Limb (tissue), 2 donors: ENCODE results near the gene SLCO4A1.

Experiments used
- DNase-seq, 2 donors: peaks; one replicate each; pipeline ENCODE4 v3.0.0-alpha.2; 2016; ENCODE audit errors: extremely low spot score in 2 of 2

SLCO4A1 gene

GRCh38 chr20:62637521-62638054 is 4.7 kb upstream of the SLCO4A1 start:
- DNase-seq = no peak

GRCh38 chr20:62638055-62638570 is 4.2 kb upstream of the SLCO4A1 start:
- no peak for DNase-seq

GRCh38 chr20:62638679-62639406 is 3.5 kb upstream of the SLCO4A1 start:
- DNase-seq = no peak

GRCh38 chr20:62639765-62640164 is 2.5 kb upstream of the SLCO4A1 start:
- DNase-seq = no peak

GRCh38 chr20:62640870-62641269 is 1.4 kb upstream of the SLCO4A1 start:
- DNase-seq = no peak

GRCh38 chr20:62641321-62642050 is 817 bp upstream of the SLCO4A1 start:
- DNase-seq = no peak

- no peak for DNase-seq
These were observed 590 bp downstream of the SLCO4A1 start for GRCh38 chr20:62642666-62643520.

- no peak for DNase-seq
These were observed 1.3 kb downstream of the SLCO4A1 start for GRCh38 chr20:62643521-62644043.

DNA sequence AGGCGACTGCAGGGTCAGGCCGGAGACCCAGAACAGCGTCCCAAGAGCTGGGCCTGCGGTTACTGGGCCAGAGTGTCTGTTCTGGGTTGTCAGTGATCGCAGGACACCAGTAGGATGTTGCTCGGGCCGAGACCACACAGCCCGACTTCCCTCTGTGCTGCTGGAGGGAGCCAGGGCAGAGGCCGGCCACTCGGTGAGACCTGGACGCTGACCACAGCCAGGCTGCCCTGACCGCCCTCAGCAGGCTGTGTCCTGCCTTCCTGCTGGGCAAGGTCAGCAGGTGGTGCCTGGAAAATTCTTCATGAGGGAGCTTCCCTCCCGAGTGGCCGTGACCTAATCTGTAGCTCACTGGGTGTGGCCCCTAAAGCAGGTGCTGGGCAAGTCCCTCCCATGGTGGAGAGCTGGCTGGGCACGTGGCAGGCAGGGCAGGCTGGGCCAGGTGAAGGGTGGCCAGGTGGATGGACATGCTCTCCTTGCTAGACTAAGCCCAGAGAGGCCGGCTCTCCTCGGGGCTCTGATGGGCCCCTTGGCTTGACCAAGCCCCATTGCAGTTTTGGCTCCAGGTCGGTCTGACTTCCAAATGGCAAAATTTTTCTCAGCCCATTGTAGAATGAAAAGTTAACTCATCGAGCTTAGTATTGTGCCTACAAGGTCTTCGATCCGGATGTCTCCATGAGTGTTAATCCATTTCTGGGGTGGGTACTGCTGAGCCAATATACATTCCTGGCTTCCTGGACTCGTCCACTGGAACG is 1.9 kb downstream of the SLCO4A1 start:
- DNase-seq = no peak

GRCh38 chr20:62644802-62645496 is 2.6 kb downstream of the SLCO4A1 start:
- no peak for DNase-seq

GRCh38 chr20:62645613-62646012 is 3.3 kb downstream of the SLCO4A1 start:
- DNase-seq = no peak

- no peak for DNase-seq
These were observed 4.7 kb downstream of the SLCO4A1 start for GRCh38 chr20:62646851-62647520.

GRCh38 chr20:62647521-62648317 is 5.4 kb downstream of the SLCO4A1 start:
- no peak for DNase-seq

DNA sequence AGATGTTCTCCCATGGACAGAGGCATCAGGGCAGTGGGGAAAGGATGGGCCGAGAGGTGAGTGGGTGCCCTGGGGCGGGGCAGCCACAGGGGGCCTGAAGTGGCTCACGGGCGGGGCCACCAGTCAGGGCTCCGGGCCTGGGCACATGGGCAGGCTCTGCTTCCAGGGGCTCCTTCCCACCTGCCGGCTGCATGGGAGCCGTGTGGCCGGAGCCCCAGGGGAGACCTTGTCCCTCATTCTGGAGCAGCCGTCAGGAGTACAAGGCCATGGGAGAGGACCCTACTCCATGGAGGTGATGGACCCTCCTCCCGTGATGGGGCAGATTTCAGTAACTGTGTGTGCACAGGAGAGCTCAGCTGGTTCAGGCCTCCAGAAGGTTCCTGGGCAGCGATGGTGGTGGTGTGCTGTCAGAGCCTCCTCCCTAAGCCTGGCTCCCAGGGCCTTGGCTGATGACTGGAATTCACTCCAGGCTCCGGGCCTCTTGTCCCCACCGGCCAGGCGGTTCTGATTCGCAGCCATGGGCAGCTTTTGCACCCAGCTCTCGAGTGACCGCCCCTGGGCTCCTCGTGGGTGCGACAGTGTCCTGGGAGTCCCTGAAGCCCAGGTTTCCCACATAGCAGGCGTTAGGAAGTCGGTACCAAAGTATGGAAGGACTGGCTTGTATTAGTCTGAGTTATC is 6.2 kb downstream of the SLCO4A1 start:
- no peak for DNase-seq

GRCh38 chr20:62649140-62649539 is 6.8 kb downstream of the SLCO4A1 start:
- no peak for DNase-seq

DNA sequence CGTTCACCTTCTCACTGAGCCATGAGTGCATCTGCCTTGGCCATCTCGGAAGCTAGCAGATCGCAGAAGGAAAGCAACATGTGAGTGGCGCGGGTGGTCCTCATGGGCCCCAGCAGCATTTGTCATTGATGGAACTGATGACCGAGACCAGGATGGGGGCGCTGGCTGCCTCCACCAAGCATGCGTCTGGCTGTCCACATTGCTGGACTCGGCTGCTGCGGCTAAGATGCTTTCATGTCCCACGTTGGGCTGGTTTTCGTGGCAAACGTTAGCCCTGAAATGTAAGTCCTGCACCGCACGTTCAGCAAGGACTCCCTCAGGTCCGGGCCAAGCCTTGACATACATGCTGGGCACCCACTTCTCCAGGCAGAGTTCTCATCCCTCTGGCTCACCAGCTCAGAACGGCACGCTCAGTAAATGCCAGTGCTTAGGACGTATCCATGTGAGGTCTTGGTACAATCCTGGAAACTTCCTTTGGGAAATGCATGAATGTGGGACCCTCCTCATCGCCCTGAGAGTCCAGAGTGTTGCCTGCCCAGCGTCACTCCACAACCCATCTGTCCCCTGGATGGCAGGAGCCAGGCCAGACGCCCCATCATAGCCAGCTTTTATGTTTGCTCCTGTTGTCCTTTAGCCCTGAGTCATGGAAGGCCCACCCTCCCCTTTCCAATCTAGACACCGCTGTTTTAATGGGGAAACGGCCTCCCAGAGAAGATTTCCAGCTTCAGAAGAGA is 8.4 kb downstream of the SLCO4A1 start:
- no peak for DNase-seq

DNA sequence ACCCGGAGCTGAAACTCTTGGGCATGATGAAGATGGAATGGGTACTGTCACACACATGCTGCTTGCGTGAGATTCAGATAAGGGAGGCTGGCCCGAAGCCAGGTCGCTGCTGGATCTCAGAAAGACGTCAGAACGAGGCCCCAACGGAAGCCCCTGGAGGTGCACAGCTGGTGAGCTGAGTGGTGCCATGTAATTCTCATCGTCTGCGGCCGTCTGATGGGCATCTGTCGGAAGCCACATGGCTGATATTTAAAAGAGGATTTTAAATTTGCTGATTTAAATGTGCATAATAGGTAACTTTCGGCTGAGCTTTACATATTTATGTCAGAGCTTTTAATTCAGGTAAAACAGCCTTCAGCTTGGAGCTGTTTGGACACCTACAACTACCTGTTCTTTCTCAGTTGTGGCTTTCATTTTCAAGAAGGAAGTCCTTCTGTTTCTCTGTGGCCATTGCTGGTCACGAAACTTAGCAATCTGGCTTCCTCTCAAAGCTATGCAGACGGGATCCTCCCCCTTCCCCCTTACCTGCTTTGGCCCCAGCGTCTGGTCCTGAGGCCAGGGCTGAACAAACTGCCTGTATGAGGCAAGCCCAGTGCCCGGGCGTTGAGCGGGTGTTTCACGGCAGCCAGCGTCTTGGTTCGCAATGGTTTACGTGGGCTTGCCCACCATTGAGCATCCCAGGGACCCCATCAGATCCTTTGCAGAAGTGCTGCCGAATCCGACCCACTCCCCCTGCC is 9.2 kb downstream of the SLCO4A1 start:
- peak in 1 of 2 donors; percentile 54 for DNase-seq
